ENCODE results near the gene ACTN4.

DNA sequence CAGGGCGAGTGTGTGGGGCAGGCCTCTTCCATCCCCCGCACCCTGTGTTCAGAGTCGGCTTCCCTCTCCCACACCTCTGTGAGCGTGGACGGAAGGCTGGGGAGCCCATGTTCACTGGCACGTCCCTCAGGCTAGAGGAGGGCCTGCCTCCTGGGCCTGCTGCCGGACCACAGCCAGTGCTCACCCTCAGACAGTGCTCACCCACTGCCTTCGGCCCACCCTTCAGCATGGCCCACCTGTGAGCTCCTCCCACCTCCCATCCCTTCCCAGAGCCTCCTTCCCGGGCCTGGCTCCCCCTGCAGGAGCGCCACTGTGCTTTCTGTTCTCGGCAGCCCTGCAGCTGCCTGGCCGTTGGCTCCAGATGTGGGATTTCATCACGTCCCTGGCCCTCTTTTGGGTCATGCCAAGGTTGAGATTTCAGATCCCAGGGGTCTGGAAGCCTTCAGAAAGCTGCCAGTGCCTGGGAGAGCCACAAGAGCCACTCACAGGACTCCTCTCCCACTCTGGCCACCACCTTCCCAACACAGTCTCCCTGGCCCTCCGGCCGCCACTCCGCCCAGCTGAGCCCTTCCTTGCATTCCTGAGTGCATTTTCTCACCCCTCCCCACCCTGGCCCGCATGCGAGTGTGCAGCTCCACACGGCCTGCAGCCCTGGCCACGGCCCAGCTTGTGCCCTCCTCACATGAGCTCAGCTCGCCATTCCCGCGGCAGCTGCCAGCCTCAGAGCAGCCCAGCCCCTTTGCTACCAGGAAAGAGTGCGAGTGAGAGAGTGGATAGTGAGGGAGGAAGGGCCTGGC is 71.5 kb downstream of the ACTN4 start:
- TF ChIP-seq, protein P1, sequence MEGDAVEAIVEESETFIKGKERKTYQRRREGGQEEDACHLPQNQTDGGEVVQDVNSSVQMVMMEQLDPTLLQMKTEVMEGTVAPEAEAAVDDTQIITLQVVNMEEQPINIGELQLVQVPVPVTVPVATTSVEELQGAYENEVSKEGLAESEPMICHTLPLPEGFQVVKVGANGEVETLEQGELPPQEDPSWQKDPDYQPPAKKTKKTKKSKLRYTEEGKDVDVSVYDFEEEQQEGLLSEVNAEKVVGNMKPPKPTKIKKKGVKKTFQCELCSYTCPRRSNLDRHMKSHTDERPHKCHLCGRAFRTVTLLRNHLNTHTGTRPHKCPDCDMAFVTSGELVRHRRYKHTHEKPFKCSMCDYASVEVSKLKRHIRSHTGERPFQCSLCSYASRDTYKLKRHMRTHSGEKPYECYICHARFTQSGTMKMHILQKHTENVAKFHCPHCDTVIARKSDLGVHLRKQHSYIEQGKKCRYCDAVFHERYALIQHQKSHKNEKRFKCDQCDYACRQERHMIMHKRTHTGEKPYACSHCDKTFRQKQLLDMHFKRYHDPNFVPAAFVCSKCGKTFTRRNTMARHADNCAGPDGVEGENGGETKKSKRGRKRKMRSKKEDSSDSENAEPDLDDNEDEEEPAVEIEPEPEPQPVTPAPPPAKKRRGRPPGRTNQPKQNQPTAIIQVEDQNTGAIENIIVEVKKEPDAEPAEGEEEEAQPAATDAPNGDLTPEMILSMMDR (conservative IDR thresholded peaks at IDR 0.05), result no peak
- TF ChIP-seq ZFX (IDR thresholded peaks at IDR 0.05), result no peak

Data from C4-2B (cell line).